GM10266 (cell line): ENCODE data around the gene CELF4.

Experiments
- DNase-seq: peaks from one replicate; pipeline ENCODE4 v3.0.0; 2012; ENCODE audit errors: extremely low spot score
- CTCF ChIP-seq: IDR thresholded peaks from 2 replicates; pipeline ENCODE4 v1.5.1; 2012; ENCODE audit warnings: mild to moderate bottlenecking, low read depth; ENCODE audit not compliant: control insufficient read depth, insufficient read depth; ENCODE audit errors: missing control alignments

The CELF4 gene

GRCh38 chr18:37445836-37446235, 119.8 kb downstream of the CELF4 start:
- no peak for TF ChIP-seq CTCF
- DNase-seq: no peak

- no peak for TF ChIP-seq CTCF
- DNase-seq: no peak
Observed at GRCh38 chr18:37445368-37445767, 120.2 kb downstream of the CELF4 start.

- TF ChIP-seq CTCF: no peak
Observed at GRCh38 chr18:37443325-37444055, 122.1 kb downstream of the CELF4 start.

GRCh38 chr18:37442477-37442876, 123.1 kb downstream of the CELF4 start:
- TF ChIP-seq CTCF: no peak
- DNase-seq: no peak

More at GRCh38 chr18:37443325-37444055, 122.1 kb downstream of the CELF4 start:
- no peak for DNase-seq

GRCh38 chr18:37441821-37442220, 123.8 kb downstream of the CELF4 start:
- no peak for DNase-seq
- TF ChIP-seq CTCF: no peak

- TF ChIP-seq CTCF: no peak
- DNase-seq: no peak
Observed at GRCh38 chr18:37440206-37440605, 125.4 kb downstream of the CELF4 start.

GRCh38 chr18:37438417-37439180, 127.0 kb downstream of the CELF4 start:
- no peak for DNase-seq
- no peak for TF ChIP-seq CTCF
